Measurements from ENCODE around the gene ADIRF.
"Not testable (repeated sequence)": the region's sequence is repeated elsewhere in the genome, so short reads cannot be mapped to it uniquely, and the experiment has no call there.

ADIRF gene

DNA sequence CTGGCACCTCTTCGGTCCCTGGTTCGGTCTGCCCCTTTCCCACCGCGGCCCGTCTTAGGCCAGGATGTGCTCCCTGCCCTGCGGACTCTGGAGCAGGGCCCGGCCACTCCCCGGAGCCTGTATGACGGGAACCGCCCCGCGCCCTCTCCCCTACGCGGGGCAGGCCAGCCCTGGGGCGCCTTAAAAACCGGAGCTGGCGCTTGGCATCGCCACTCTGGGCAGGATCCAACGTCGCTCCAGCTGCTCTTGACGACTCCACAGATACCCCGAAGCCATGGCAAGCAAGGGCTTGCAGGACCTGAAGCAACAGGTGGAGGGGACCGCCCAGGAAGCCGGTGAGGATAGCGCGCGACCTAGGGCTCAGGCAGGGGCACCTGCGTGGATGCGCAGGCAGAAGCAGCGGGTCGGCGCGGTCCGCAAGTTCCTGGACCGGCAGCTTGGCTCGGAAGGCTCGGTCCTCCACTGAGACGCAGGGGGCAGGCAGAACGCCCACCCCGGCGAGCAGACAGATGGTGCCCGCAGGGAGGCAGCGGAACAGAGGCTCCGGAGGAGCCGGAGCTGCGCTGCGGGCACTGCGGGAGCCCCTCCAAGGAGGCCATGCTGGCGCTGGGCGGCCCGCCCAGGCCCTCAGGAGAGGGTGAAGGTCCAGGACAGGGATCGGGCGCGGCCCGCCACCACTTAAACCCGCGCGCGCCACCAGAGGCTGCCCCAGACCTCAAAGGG lies at the start of gene ADIRF:
Gene ADIRF (plus strand): TSS at position 212 of the 723 bp plus-strand sequence. CDS start 63 bp downstream, at position 275.
- peak within 1 kb of the TSS; percentile 99 for H3K27ac ChIP-seq (ENCODE audit: low read depth, low read length)
- peaks cover 0 to 8% (median under 1%) of the 10 kb centered on the region in 5 donors for H3K36me3 ChIP-seq (ENCODE audit: control insufficient read depth in 5 of 5, insufficient read depth in 5 of 5, low read length in 5 of 5)
- H3K4me1 ChIP-seq (ENCODE audit: control insufficient read depth in 5 of 5, insufficient read depth in 5 of 5, low read length in 5 of 5) = peaks cover 14 to 78% (median 65%) of the 10 kb centered on the region in 5 donors
- H3K27me3 ChIP-seq (ENCODE audit: control insufficient read depth in 5 of 5, insufficient read depth in 4 of 5, low read length in 5 of 5) = no peaks in the 10 kb centered on the region
- peak within 1 kb of the TSS; percentile 88 to 98 (median 91) for H3K4me3 ChIP-seq (ENCODE audit: low read depth in 1 of 5, low read length in 5 of 5)
- no peaks in the 10 kb centered on the region for H3K9me3 ChIP-seq (ENCODE audit: control insufficient read depth in 5 of 5, low read length in 5 of 5)
- peak within 1 kb of the TSS; percentile 88 to 96 (median 92) for H3K9ac ChIP-seq (ENCODE audit: low read length in 5 of 5)

DNA sequence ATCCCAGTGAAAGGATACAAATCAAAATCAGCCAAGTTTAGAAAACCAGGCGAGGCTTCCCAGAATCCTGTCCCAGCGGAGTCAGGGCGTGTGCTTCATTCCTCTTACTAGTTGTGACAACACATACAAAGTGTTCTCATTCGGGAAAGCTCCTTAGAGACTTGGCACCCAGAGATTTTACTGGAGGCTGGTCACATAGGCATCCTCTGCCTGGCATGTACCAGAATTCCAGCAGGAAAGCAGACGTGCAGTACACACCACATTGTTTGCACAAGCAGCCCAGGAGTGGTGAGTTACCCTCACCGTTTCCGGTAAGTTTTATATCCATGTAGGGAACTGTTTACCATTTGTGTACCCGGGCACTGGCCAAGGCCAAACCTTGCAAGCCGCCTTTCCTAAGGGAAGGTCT lies 45.7 kb upstream of the ADIRF start:
- H3K27me3 ChIP-seq (ENCODE audit: control insufficient read depth in 5 of 5, insufficient read depth in 4 of 5, low read length in 5 of 5) = no peaks in the 10 kb centered on the region
- no peak overlapping the region for H3K9ac ChIP-seq (ENCODE audit: low read length in 5 of 5)
- peaks cover 0 to 11% (median 0%) of the 10 kb centered on the region in 5 donors for H3K4me1 ChIP-seq (ENCODE audit: control insufficient read depth in 5 of 5, insufficient read depth in 5 of 5, low read length in 5 of 5)
- H3K27ac ChIP-seq (ENCODE audit: low read depth, low read length) = no peak overlapping the region
- no peak overlapping the region for H3K4me3 ChIP-seq (ENCODE audit: low read depth in 1 of 5, low read length in 5 of 5)
- H3K36me3 ChIP-seq (ENCODE audit: control insufficient read depth in 5 of 5, insufficient read depth in 5 of 5, low read length in 5 of 5) = peaks cover 11 to 34% (median 25%) of the 10 kb centered on the region in 5 donors
- no peaks in the 10 kb centered on the region for H3K9me3 ChIP-seq (ENCODE audit: control insufficient read depth in 5 of 5, low read length in 5 of 5)

DNA sequence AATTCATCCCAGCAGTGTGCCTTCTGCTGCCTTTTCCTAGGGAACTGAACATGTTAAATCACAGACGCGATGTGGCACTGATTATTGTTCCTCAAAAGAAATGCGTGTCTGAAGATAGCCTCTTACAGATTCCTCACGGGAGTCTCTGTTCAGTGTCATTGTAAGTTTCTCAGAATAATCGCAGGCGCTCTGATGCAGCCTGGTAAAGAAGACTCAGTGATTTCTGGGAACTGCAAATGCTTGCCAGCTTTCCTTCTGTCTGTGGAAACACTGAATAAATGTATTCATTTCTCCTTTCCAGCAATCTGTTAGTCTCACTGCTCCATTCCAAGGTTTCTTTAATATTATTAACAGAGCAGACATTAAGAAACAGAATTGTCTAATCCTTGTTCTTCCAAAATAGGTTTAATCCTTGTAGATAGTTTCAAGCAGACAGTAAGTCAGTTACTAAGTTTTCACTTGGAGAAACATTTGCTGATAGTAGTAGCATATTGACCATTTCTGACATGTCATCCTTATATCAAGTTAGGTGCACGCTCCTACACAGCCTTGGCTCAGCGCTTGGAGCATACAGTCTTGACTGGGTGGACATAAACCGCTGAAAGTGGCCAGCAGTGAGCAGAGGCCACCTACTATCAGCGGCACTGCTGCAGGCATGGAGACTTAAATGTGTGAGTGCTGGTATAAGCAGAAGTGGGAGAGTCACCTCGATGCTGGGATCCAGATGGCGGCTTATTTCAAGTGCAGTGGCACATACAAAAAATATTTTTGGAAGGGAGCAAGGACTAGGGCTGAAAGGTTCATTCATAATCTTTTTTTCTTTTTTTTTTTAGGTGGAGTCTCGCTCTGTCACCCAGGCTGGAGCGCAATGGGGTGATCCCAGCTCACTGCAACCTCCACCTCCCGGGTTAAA lies 38.6 kb upstream of the ADIRF start:
- Histone ChIP-seq H3K9ac (ENCODE audit: low read length in 5 of 5) (peak overlapping the region in 1 of 5 donors; percentile 48), H3K4me1 (ENCODE audit: control insufficient read depth in 5 of 5, insufficient read depth in 5 of 5, low read length in 5 of 5) (peaks cover 6 to 26% (median 21%) of the 10 kb centered on the region in 5 donors), H3K9me3 (ENCODE audit: control insufficient read depth in 5 of 5, low read length in 5 of 5) (no peaks in the 10 kb centered on the region), H3K27me3 (ENCODE audit: control insufficient read depth in 5 of 5, insufficient read depth in 4 of 5, low read length in 5 of 5) (no peaks in the 10 kb centered on the region), H3K4me3 (ENCODE audit: low read depth in 1 of 5, low read length in 5 of 5) (no peak overlapping the region), H3K27ac (ENCODE audit: low read depth, low read length) (peak overlapping the region; percentile 22), H3K36me3 (ENCODE audit: control insufficient read depth in 5 of 5, insufficient read depth in 5 of 5, low read length in 5 of 5) (peaks cover 0 to 27% (median 21%) of the 10 kb centered on the region in 5 donors)

DNA sequence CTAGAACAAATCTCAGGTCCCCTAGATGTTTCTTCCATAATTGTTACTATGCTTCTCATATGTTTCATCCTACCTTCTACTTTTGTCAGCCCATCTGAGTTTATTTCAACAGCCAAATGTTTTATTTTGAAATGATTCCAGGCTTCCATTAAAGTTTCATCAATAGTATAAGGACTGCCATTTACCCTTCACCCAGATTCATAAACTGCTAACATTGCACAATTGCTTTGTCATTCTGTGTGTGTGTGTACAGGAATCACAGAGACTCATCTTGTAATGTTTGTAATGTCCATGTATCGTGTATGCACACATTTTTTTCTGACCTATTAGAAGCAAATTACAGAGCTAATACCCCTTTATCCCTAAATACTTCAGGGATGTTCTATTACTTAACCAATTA lies 36.4 kb upstream of the ADIRF start:
- H3K27ac ChIP-seq (ENCODE audit: low read depth, low read length) = peak overlapping the region; percentile 85
- H3K36me3 ChIP-seq (ENCODE audit: control insufficient read depth in 5 of 5, insufficient read depth in 5 of 5, low read length in 5 of 5) = peaks cover 0 to 45% (median 33%) of the 10 kb centered on the region in 5 donors
- H3K9ac ChIP-seq (ENCODE audit: low read length in 5 of 5) = no peak overlapping the region
- no peak overlapping the region for H3K4me3 ChIP-seq (ENCODE audit: low read depth in 1 of 5, low read length in 5 of 5)
- H3K4me1 ChIP-seq (ENCODE audit: control insufficient read depth in 5 of 5, insufficient read depth in 5 of 5, low read length in 5 of 5) = peaks cover 6 to 26% (median 21%) of the 10 kb centered on the region in 5 donors
- H3K27me3 ChIP-seq (ENCODE audit: control insufficient read depth in 5 of 5, insufficient read depth in 4 of 5, low read length in 5 of 5) = no peaks in the 10 kb centered on the region
- H3K9me3 ChIP-seq (ENCODE audit: control insufficient read depth in 5 of 5, low read length in 5 of 5) = no peaks in the 10 kb centered on the region

DNA sequence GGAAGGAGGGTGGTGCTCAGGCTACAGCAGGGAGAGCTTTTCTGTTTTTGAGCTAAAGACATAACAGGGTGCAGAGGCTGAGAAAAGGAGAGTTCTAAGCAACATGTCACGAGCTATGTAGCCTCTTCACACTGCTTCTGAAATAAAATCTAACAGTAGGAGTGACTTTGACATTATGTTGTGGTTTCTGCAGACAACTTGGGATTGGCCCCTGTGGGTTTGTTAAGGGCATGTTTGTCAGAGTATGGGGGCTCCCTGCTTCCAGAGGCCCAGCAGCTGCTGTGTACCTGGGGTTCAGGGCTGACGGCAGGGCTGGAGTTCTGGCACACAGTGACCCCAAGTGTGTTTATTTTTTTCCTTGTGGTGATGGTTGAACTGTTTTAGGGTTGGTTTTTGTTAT lies 35.6 kb upstream of the ADIRF start:
- Histone ChIP-seq H3K4me1 (ENCODE audit: control insufficient read depth in 5 of 5, insufficient read depth in 5 of 5, low read length in 5 of 5) (peaks cover 6 to 26% (median 21%) of the 10 kb centered on the region in 5 donors), H3K4me3 (ENCODE audit: low read depth in 1 of 5, low read length in 5 of 5) (no peak overlapping the region), H3K27ac (ENCODE audit: low read depth, low read length) (peak overlapping the region; percentile 85), H3K36me3 (ENCODE audit: control insufficient read depth in 5 of 5, insufficient read depth in 5 of 5, low read length in 5 of 5) (peaks cover 0 to 52% (median 41%) of the 10 kb centered on the region in 5 donors), H3K9ac (ENCODE audit: low read length in 5 of 5) (peak overlapping the region in 2 of 5 donors; percentile 4 to 22), H3K27me3 (ENCODE audit: control insufficient read depth in 5 of 5, insufficient read depth in 4 of 5, low read length in 5 of 5) (no peaks in the 10 kb centered on the region), H3K9me3 (ENCODE audit: control insufficient read depth in 5 of 5, low read length in 5 of 5) (no peaks in the 10 kb centered on the region)

DNA sequence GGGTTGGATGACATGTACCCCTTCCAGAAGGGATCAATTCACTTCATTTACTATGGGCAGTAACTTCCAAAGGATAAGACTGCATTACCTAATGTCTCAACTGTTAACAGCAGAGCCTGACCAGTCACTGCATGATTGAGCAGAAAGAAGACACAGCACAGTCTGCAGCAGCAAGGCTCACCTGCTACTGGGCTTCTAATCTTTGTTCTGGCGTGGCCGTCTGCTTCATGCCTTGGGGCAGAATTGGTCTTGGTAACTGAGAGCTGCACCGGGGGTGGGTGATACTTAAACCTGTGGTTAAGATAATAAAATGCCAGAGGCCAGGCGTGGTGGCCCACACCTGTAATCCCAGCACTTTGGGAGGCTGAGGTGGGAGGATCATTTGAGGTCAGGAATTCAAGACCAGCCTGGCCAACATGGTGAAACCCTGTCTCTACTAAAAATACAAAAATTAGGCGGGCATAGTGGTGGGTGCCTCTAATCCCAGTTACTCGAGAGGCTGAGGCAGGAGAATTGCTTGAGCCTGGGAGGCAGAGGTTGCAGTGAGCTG lies 34.0 kb upstream of the ADIRF start:
- not testable (repeated sequence) for H3K9me3 ChIP-seq (ENCODE audit: control insufficient read depth in 5 of 5, low read length in 5 of 5); H3K27ac ChIP-seq (ENCODE audit: low read depth, low read length); H3K9ac ChIP-seq (ENCODE audit: low read length in 5 of 5); H3K27me3 ChIP-seq (ENCODE audit: control insufficient read depth in 5 of 5, insufficient read depth in 4 of 5, low read length in 5 of 5); H3K4me3 ChIP-seq (ENCODE audit: low read depth in 1 of 5, low read length in 5 of 5)
- Histone ChIP-seq H3K4me1 (ENCODE audit: control insufficient read depth in 5 of 5, insufficient read depth in 5 of 5, low read length in 5 of 5) (peaks cover 4 to 24% (median 19%) of the 10 kb centered on the region in 5 donors), H3K36me3 (ENCODE audit: control insufficient read depth in 5 of 5, insufficient read depth in 5 of 5, low read length in 5 of 5) (peaks cover 0 to 60% (median 47%) of the 10 kb centered on the region in 5 donors)

DNA sequence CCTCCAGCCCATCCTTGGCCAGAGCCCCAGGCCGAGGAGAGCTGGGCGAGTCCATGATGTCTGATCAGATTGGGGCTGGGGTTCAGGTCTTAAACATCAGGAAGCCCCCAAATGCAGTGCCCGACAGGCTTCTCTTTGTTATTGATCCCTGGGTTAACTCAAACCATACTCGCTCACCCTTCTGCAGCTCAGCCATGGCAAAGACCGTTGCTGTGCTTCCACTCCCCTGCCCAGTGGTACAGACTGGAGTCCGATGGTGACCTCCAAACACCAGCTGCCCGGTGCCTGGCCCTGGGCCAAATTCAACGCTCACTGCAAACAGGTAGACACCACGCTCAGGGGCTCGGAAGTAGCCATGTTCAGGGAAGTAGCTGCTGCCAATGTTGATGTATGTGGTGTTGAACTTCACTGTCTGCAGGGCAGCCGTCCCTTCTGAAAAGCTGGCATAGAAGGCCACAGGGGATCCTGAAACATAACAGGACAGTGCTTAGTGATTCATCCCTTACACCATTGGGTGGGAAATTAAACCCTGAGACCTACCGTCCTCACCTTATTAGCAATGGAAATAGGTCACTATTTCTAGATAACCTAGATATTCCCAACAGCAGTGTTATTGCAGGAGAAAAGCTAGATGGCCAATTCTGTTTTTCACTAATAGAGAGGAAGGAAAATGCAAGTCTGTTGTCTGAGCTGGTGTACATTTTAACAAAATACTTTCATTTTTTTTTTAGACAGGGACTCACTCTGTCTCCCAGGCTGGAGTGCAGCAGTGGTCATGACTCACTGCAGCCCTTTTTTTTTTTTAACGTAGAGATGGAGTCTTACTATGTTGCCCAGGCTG lies 31.4 kb upstream of the ADIRF start:
- Histone ChIP-seq H3K4me1 (ENCODE audit: control insufficient read depth in 5 of 5, insufficient read depth in 5 of 5, low read length in 5 of 5) (peaks cover 3 to 15% (median 13%) of the 10 kb centered on the region in 5 donors), H3K9me3 (ENCODE audit: control insufficient read depth in 5 of 5, low read length in 5 of 5) (no peaks in the 10 kb centered on the region), H3K27me3 (ENCODE audit: control insufficient read depth in 5 of 5, insufficient read depth in 4 of 5, low read length in 5 of 5) (no peaks in the 10 kb centered on the region), H3K36me3 (ENCODE audit: control insufficient read depth in 5 of 5, insufficient read depth in 5 of 5, low read length in 5 of 5) (peaks cover 0 to 57% (median 44%) of the 10 kb centered on the region in 5 donors), H3K9ac (ENCODE audit: low read length in 5 of 5) (peak overlapping the region in 1 of 5 donors; percentile 18), H3K27ac (ENCODE audit: low read depth, low read length) (peak overlapping the region; percentile 40), H3K4me3 (ENCODE audit: low read depth in 1 of 5, low read length in 5 of 5) (no peak overlapping the region)

DNA sequence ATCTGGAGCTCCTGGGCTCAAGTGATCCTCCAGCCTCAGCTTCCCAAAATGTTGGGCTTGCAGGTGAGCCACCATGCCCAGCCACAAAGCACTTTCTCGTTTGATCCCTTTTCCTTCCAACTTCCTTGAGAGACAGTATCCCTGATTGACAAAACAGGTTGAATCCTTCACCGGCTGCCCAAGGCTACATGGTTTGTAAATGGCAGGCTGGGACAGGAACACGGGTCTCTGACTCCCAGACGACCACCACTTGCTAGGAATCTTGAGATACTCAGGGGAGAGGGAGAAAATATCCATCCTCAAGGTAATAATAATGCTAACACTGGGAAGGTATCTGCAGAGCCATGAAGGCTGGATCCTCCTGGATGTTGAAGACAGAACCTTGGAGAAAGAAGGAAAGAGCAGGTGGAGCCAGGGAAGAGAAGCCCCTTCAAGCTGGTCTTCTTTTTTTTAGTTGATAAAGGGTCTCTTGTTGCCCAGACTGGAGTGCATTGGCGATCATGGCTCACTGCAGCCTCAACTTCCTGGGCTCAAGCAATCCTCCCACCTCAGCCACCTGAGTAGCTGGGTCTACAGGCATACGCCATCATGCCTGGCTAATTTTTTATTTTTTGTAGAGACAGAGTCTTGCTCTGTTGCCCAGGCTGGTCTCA lies 30.7 kb upstream of the ADIRF start:
- Histone ChIP-seq H3K9me3 (ENCODE audit: control insufficient read depth in 5 of 5, low read length in 5 of 5) (no peaks in the 10 kb centered on the region), H3K4me1 (ENCODE audit: control insufficient read depth in 5 of 5, insufficient read depth in 5 of 5, low read length in 5 of 5) (peaks cover under 1 to 14% (median 12%) of the 10 kb centered on the region in 5 donors), H3K9ac (ENCODE audit: low read length in 5 of 5) (no peak overlapping the region)

DNA sequence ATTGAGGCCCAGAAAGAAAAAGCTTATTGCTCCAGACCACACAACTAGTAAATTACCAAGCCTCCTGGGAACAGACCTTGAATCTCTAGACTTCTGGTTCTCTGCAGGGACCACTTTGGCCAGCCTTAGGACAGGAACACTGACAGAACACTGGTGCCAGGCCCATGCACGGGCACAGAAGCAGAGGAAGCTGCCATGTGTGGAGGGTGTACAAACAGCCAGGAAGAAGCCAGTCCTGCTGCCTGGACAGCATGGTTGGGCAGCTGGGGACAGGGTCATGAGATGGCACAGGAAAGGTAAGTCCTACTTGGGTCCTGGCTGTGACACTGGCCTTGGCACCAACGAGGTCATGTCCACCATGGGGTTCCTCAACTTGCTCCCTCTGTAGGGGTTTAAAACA lies 30.0 kb upstream of the ADIRF start:
- H3K36me3 ChIP-seq (ENCODE audit: control insufficient read depth in 5 of 5, insufficient read depth in 5 of 5, low read length in 5 of 5) = peaks cover 0 to 57% (median 53%) of the 10 kb centered on the region in 5 donors
- H3K27me3 ChIP-seq (ENCODE audit: control insufficient read depth in 5 of 5, insufficient read depth in 4 of 5, low read length in 5 of 5) = no peaks in the 10 kb centered on the region
- H3K4me1 ChIP-seq (ENCODE audit: control insufficient read depth in 5 of 5, insufficient read depth in 5 of 5, low read length in 5 of 5) = peaks cover 0 to 18% (median 13%) of the 10 kb centered on the region in 5 donors
- no peaks in the 10 kb centered on the region for H3K9me3 ChIP-seq (ENCODE audit: control insufficient read depth in 5 of 5, low read length in 5 of 5)
- no peak overlapping the region for H3K4me3 ChIP-seq (ENCODE audit: low read depth in 1 of 5, low read length in 5 of 5)
- H3K27ac ChIP-seq (ENCODE audit: low read depth, low read length) = peak overlapping the region; percentile 10
- peak overlapping the region in 1 of 5 donors; percentile 21 for H3K9ac ChIP-seq (ENCODE audit: low read length in 5 of 5)

More for the DNA sequence above, 30.7 kb upstream of the ADIRF start:
- Histone ChIP-seq H3K36me3 (ENCODE audit: control insufficient read depth in 5 of 5, insufficient read depth in 5 of 5, low read length in 5 of 5) (peaks cover 0 to 60% (median 49%) of the 10 kb centered on the region in 5 donors), H3K4me3 (ENCODE audit: low read depth in 1 of 5, low read length in 5 of 5) (no peak overlapping the region), H3K27me3 (ENCODE audit: control insufficient read depth in 5 of 5, insufficient read depth in 4 of 5, low read length in 5 of 5) (no peaks in the 10 kb centered on the region), H3K27ac (ENCODE audit: low read depth, low read length) (peak overlapping the region; percentile 40)

Measured in subcutaneous abdominal adipose tissue (tissue), 5 donors.